SK-N-SH (cell line): Measurements from ENCODE around the gene SERPIND1. TPM values are rescaled to one million over a fixed set of nuclear protein-coding genes. Genes with fewer than 3 reads are reported as not detected.

Source experiments
- CTCF ChIA-PET: fragments of 300-600, 350-600 bp; formaldehyde crosslinking; extraction: SDS; loops from one replicate; lab custom pipeline; 2021; lab: Yijun Ruan, JAX
- POLR2A ChIA-PET: fragments of 350-600 bp; sonication (Branson Sonifier 250); formaldehyde crosslinking; extraction: SDS; loops from one replicate; lab custom pipeline; 2020; ENCODE audit warnings: antibody characterized with exemption, inconsistent platforms; lab: Yijun Ruan, JAX
- DNase-seq: peaks from one replicate; pipeline ENCODE4 v3.0.0; 2012
- H2AFZ ChIP-seq: fragments of 200-600 bp; sonication (generic); 2 replicates; pipeline ENCODE4 v1.8.1; 2016; ENCODE audit warnings: antibody characterized with exemption, mild to moderate bottlenecking, low read depth
- H3F3A ChIP-seq: fragments of 200-600 bp; sonication (generic); replicated peaks from 2 replicates; pipeline ENCODE3; 2016; ENCODE audit warnings: antibody characterized with exemption, mild to moderate bottlenecking; ENCODE audit not compliant: insufficient read depth
- H3K27ac ChIP-seq, 2 experiments: fragments of 200-500 bp in 1 of 2; fragments of 200-600 bp in 1 of 2; sonication (Bioruptor generic) in 1 of 2; sonication (generic), shearing (Covaris generic) in 1 of 2; 2 replicates each; pipeline versions ENCODE4 v1.5.1 to v1.6.1; 2014 to 2016; ENCODE audit warnings: low read depth in 2 of 2, inconsistent platforms in 1 of 2, low read length in 1 of 2, mild to moderate bottlenecking in 1 of 2, mixed read lengths in 1 of 2
- H3K27me3 ChIP-seq: fragments of 200-600 bp; sonication (generic), shearing (Covaris generic); 2 replicates; pipeline ENCODE4 v1.6.1; 2016; ENCODE audit warnings: mixed run types; ENCODE audit not compliant: insufficient read depth
- H3K36me3 ChIP-seq, 2 experiments: fragments of 200-500 bp in 1 of 2; fragments of 200-600 bp in 1 of 2; sonication (Bioruptor generic) in 1 of 2; sonication (generic) in 1 of 2; replicated peaks in 1 of 2; 2 replicates each; pipeline versions ENCODE3 to v1.5.1; 2014 to 2016; ENCODE audit warnings: low read length in 1 of 2, mild to moderate bottlenecking in 1 of 2; ENCODE audit not compliant: insufficient read depth in 2 of 2, control insufficient read depth in 1 of 2
- H3K4me1 ChIP-seq, 2 experiments: fragments of 200-500 bp in 1 of 2; fragments of 200-600 bp in 1 of 2; sonication (Bioruptor generic) in 1 of 2; sonication (generic), shearing (Covaris generic) in 1 of 2; 2 replicates each; pipeline versions ENCODE4 v1.5.1 to v1.6.1; 2014 to 2016; ENCODE audit warnings: low read depth in 1 of 2, low read length in 1 of 2, mixed run types in 1 of 2; ENCODE audit not compliant: insufficient read depth in 2 of 2, control insufficient read depth in 1 of 2
- H3K4me2 ChIP-seq: fragments of 200-600 bp; sonication (generic), shearing (Covaris generic); 2 replicates; pipeline ENCODE4 v1.6.1; 2017; ENCODE audit warnings: mixed run types
- H3K4me3 ChIP-seq, 2 experiments: fragments of 200-500 bp in 1 of 2; fragments of 200-600 bp in 1 of 2; sonication (Bioruptor generic) in 1 of 2; sonication (generic), shearing (Covaris generic) in 1 of 2; 2 replicates each; pipeline versions ENCODE4 v1.5.1 to v1.8.1; 2014 to 2016; ENCODE audit warnings: low read depth in 2 of 2, inconsistent platforms in 1 of 2, low read length in 1 of 2, mild to moderate bottlenecking in 1 of 2, mixed read lengths in 1 of 2, moderate library complexity in 1 of 2
- H3K79me2 ChIP-seq: fragments of 200-600 bp; sonication (generic); 2 replicates; pipeline ENCODE4 v1.8.1; 2017; ENCODE audit warnings: mild to moderate bottlenecking; ENCODE audit not compliant: insufficient read depth
- H3K9ac ChIP-seq: fragments of 200-600 bp; sonication (generic); 2 replicates; pipeline ENCODE4 v1.6.1; 2017; ENCODE audit warnings: mixed run types
- H3K9me2 ChIP-seq: fragments of 200-600 bp; sonication (generic); 2 replicates; pipeline ENCODE4 v1.6.1; 2017; ENCODE audit warnings: mixed run types
- H3K9me3 ChIP-seq: fragments of 200-600 bp; sonication (generic); 2 replicates; pipeline ENCODE4 v1.6.1; 2017; ENCODE audit warnings: mixed run types, mild to moderate bottlenecking, moderate library complexity
- H4K20me1 ChIP-seq: fragments of 200-600 bp; sonication (generic); 2 replicates; pipeline ENCODE4 v1.6.1; 2017; ENCODE audit warnings: mild to moderate bottlenecking, mixed run types; ENCODE audit not compliant: insufficient read depth
- CTCF ChIP-seq: fragments of 200-600 bp; sonication (generic); IDR thresholded peaks from 2 replicates; pipeline ENCODE4 v1.6.1; 2017; ENCODE audit warnings: antibody characterized with exemption, mild to moderate bottlenecking, moderate library complexity
- ELF1 ChIP-seq: IDR thresholded peaks from 2 replicates; pipeline ENCODE4 v1.4.0; 2012
- EZH2phosphoT487 ChIP-seq: fragments of 200-600 bp; sonication (generic); IDR thresholded peaks from 2 replicates; pipeline ENCODE4 v1.6.1; 2017; ENCODE audit warnings: low read depth, mixed run types, mild to moderate bottlenecking, antibody characterized with exemption, moderate library complexity, borderline replicate concordance
- FOSL2 ChIP-seq: IDR thresholded peaks from 2 replicates; pipeline ENCODE4 v1.4.0; 2012; ENCODE audit warnings: low read depth, mild to moderate bottlenecking, moderate library complexity, borderline replicate concordance
- FOXJ3 ChIP-seq: sonication (generic); formaldehyde crosslinking; IDR thresholded peaks from 2 replicates; pipeline ENCODE4 v1.5.1; 2020; ENCODE audit warnings: mild to moderate bottlenecking, missing genetic modification reagents
- FOXM1 ChIP-seq: IDR thresholded peaks from 2 replicates; pipeline ENCODE4 v1.4.0; 2012; ENCODE audit warnings: low read depth, mild to moderate bottlenecking
- GABPA ChIP-seq: IDR thresholded peaks from 2 replicates; pipeline ENCODE4 v1.4.0; 2012; ENCODE audit warnings: low read depth, mild to moderate bottlenecking
- GATA2 ChIP-seq: sonication (generic); formaldehyde crosslinking; IDR thresholded peaks from 2 replicates; pipeline ENCODE4 v1.5.0; 2020; ENCODE audit warnings: mild to moderate bottlenecking, missing genetic modification reagents
- JUND ChIP-seq: IDR thresholded peaks from 2 replicates; pipeline ENCODE4 v1.4.0; 2012
- MAX ChIP-seq: IDR thresholded peaks from 2 replicates; pipeline ENCODE4 v1.4.0; 2012; ENCODE audit warnings: low read depth
- MEF2A ChIP-seq: IDR thresholded peaks from 2 replicates; pipeline ENCODE4 v1.4.0; 2012; ENCODE audit warnings: low read depth, borderline replicate concordance
- MXI1 ChIP-seq: IDR thresholded peaks from 2 replicates; pipeline ENCODE4 v1.6.1; 2012; ENCODE audit warnings: mild to moderate bottlenecking, low read depth, low read length, improper control_type of control experiment
- NFIC ChIP-seq: IDR thresholded peaks from 2 replicates; pipeline ENCODE4 v1.4.0; 2012; ENCODE audit warnings: borderline replicate concordance
- POLR2AphosphoS5 ChIP-seq: IDR thresholded peaks from 2 replicates; pipeline ENCODE4 v1.6.1; 2012; ENCODE audit warnings: low read depth, low read length
- RAD21 ChIP-seq: IDR thresholded peaks from 2 replicates; pipeline ENCODE4 v1.6.1; 2012; ENCODE audit warnings: mild to moderate bottlenecking, low read length
- RCOR1 ChIP-seq: fragments of 150-350 bp; IDR thresholded peaks from 2 replicates; pipeline ENCODE4 v1.6.1; 2017; ENCODE audit warnings: antibody characterized with exemption, low read length
- RFX5 ChIP-seq: IDR thresholded peaks from 2 replicates; pipeline ENCODE4 v1.6.1; 2012; ENCODE audit warnings: mild to moderate bottlenecking, improper control_type of control experiment, low read length
- SMC3 ChIP-seq: IDR thresholded peaks from 2 replicates; pipeline ENCODE4 v1.6.1; 2012; ENCODE audit warnings: low read depth, low read length, improper control_type of control experiment
- TAF1 ChIP-seq: IDR thresholded peaks from 2 replicates; pipeline ENCODE4 v1.6.1; 2012; ENCODE audit warnings: low read depth, mild to moderate bottlenecking, low read length, moderate library complexity, borderline replicate concordance
- TCF12 ChIP-seq: IDR thresholded peaks from 2 replicates; pipeline ENCODE4 v1.4.0; 2012
- TEAD4 ChIP-seq: IDR thresholded peaks from 2 replicates; pipeline ENCODE4 v1.4.0; 2012; ENCODE audit warnings: mild to moderate bottlenecking, borderline replicate concordance; ENCODE audit not compliant: insufficient read depth
- USF1 ChIP-seq: IDR thresholded peaks from 2 replicates; pipeline ENCODE4 v1.4.0; 2012; ENCODE audit warnings: low read depth, borderline replicate concordance
- USF2 ChIP-seq: fragments of 150-350 bp; IDR thresholded peaks from 2 replicates; pipeline ENCODE4 v1.6.1; 2017; ENCODE audit warnings: antibody characterized with exemption, low read length, low read depth, borderline replicate concordance
- YY1 ChIP-seq: IDR thresholded peaks from 2 replicates; pipeline ENCODE4 v1.4.0; 2012; ENCODE audit warnings: low read depth, mild to moderate bottlenecking
- WGBS: methylation state at CpG from one replicate; pipeline ENCODE4 v1.1.6; 2017; ENCODE audit warnings: low lambda C conversion rate; 5-methylcytosine and 5-hydroxymethylcytosine counted together
- polyA plus RNA-seq, 3 experiments: library from polyadenylated mRNA; depleted of rRNA; stranded (reverse); fragments of >200 nt; gene quantifications; 2 replicates each; pipeline ENCODE4 v1.2.3, GENCODE V29; 2012

Gene SERPIND1
- polyA plus RNA-seq, 1 of the 3 experiments (the other 2 are of a cell fraction), result not detected

GRCh38 chr22:20779014-20779817 is 5.3 kb downstream of the SERPIND1 start:
- Histone ChIP-seq H3K79me2 (no peaks in the 10 kb centered on the region), H3K27me3 (no peaks in the 10 kb centered on the region), H3K27ac (no peak overlapping the region), H3K9me3 (no peaks in the 10 kb centered on the region), H3K4me2 (no peak overlapping the region), H3F3A (no peaks in the 10 kb centered on the region), H3K36me3 (peaks cover 3 to 4% of the 10 kb centered on the region in 2 experiments), H2AFZ (no peak overlapping the region), H3K9me2 (no peaks in the 10 kb centered on the region), H4K20me1 (no peaks in the 10 kb centered on the region), H3K4me1 (no peaks in the 10 kb centered on the region), H3K9ac (no peak overlapping the region), H3K4me3 (no peak overlapping the region)
- DNase-seq, result no peak
- 98% methylated on average over 25 of the region's 25 CpGs for WGBS
- POLR2A ChIA-PET, result no interaction called here
- TF ChIP-seq MAX, result no peak
- no peak for TF ChIP-seq FOXJ3 (CRISPR knock-in tag)
- no peak for TF ChIP-seq RFX5
- no peak for TF ChIP-seq MXI1
- no peak for TF ChIP-seq YY1
- TF ChIP-seq SMC3, result no peak
- TF ChIP-seq FOSL2, result no peak
- no peak for TF ChIP-seq RCOR1
- no peak for TF ChIP-seq TEAD4
- no peak for TF ChIP-seq GATA2 (CRISPR knock-in tag)
- TF ChIP-seq EZH2phosphoT487, result no peak
- no peak for TF ChIP-seq USF2
- TF ChIP-seq GABPA, result no peak
- no peak for TF ChIP-seq MEF2A
- TF ChIP-seq TAF1, result no peak
- no peak for TF ChIP-seq FOXM1
- TF ChIP-seq, all 33 proteins: peak for 0
- CTCF ChIA-PET, result interaction anchor here (0.7 to 2.2 kb wide), 5 partner anchors 18 to 1376 kb away, joined by 3 to 8 read pairs (median 3); no protein-coding TSS in a partner anchor

- Histone ChIP-seq H3K27ac (no peak overlapping the region), H3K9me3 (no peaks in the 10 kb centered on the region), H3K9me2 (no peaks in the 10 kb centered on the region), H3K9ac (no peak overlapping the region), H3F3A (no peaks in the 10 kb centered on the region), H3K4me2 (no peak overlapping the region), H3K4me3 (no peak overlapping the region), H4K20me1 (0 out of 2 replicates have a peak, but pooled peaks cover 4% of the 10 kb centered on the region), H3K27me3 (no peaks in the 10 kb centered on the region), H3K79me2 (no peaks in the 10 kb centered on the region), H3K36me3 (peaks cover 3 to 4% of the 10 kb centered on the region in 2 experiments)
- POLR2A ChIA-PET, result no interaction called here
- 87% methylated on average over 5 of the region's 5 CpGs for WGBS
- TF ChIP-seq JUND (no peak), RFX5 (no peak), TAF1 (no peak), RAD21 (no peak), TCF12 (no peak), FOXJ3 (CRISPR knock-in tag) (no peak), NFIC (no peak), MAX (no peak), RCOR1 (no peak), MEF2A (no peak), FOXM1 (no peak), CTCF (no peak), USF1 (no peak), POLR2AphosphoS5 (no peak), GATA2 (CRISPR knock-in tag) (no peak), ELF1 (no peak)
- TF ChIP-seq, all 33 proteins: peak for 0
- no peak overlapping the region for H2AFZ ChIP-seq
- CTCF ChIA-PET, result interaction anchor here (0.9 to 2.2 kb wide), 3 partner anchors 19 to 38 kb away, joined by 3 to 8 read pairs (median 4); no protein-coding TSS in a partner anchor
- H3K4me1 ChIP-seq, result no peaks in the 10 kb centered on the region
- no peak for DNase-seq
Measured at GRCh38 chr22:20779818-20780158, 5.9 kb downstream of the SERPIND1 start.
